NCI-H82 (cell line): Measurements from ENCODE around the gene BCR.
"Not testable (repeated sequence)": the region's sequence is repeated elsewhere in the genome, so short reads cannot be mapped to it uniquely, and the experiment has no call there.

Experiments
- DNase-seq: peaks from one replicate; lab custom pipeline; 2025; lab: John Stamatoyannopoulos, UW

BCR gene

GRCh38 chr22:23180301-23180892 is at the start of gene BCR:
Gene BCR (plus strand): TSS chr22:23180509. CDS start chr22:23180961, 452 bp downstream.
- peak; percentile 74 for DNase-seq

- DNase-seq: no peak
Measured at GRCh38 chr22:23130697-23131096, 49.6 kb upstream of the BCR start.

- no peak for DNase-seq
Measured at GRCh38 chr22:23131931-23132330, 48.4 kb upstream of the BCR start.

GRCh38 chr22:23132376-23133091 is 47.8 kb upstream of the BCR start:
- no peak for DNase-seq

GRCh38 chr22:23133922-23134321 is 46.4 kb upstream of the BCR start:
- DNase-seq: no peak

- DNase-seq: not testable (repeated sequence)
Measured at GRCh38 chr22:23136991-23137390, 43.3 kb upstream of the BCR start.

GRCh38 chr22:23137468-23137867 is 42.8 kb upstream of the BCR start:
- DNase-seq: no peak

GRCh38 chr22:23137905-23138561 is 42.3 kb upstream of the BCR start:
- DNase-seq: no peak

GRCh38 chr22:23138584-23139435 is 41.5 kb upstream of the BCR start:
- no peak for DNase-seq

- no peak for DNase-seq
Measured at GRCh38 chr22:23140385-23140784, 39.9 kb upstream of the BCR start.

- no peak for DNase-seq
Measured at GRCh38 chr22:23142546-23143105, 37.7 kb upstream of the BCR start.

- no peak for DNase-seq
Measured at GRCh38 chr22:23143119-23143518, 37.2 kb upstream of the BCR start.

- no peak for DNase-seq
Measured at GRCh38 chr22:23144432-23144831, 35.9 kb upstream of the BCR start.

GRCh38 chr22:23144932-23145877 is 35.1 kb upstream of the BCR start, which contains the start of gene RAB36:
Gene RAB36 (plus strand): TSS chr22:23145477. CDS start chr22:23146617, 1,140 bp downstream.
- peak; percentile 92 for DNase-seq

- no peak for DNase-seq
Measured at GRCh38 chr22:23145878-23146470, 34.3 kb upstream of the BCR start.

GRCh38 chr22:23146478-23147205 is 33.7 kb upstream of the BCR start:
- DNase-seq: no peak

- DNase-seq: no peak
Measured at GRCh38 chr22:23147617-23148387, 32.5 kb upstream of the BCR start.

GRCh38 chr22:23149743-23150238 is 30.5 kb upstream of the BCR start:
- peak; percentile 88 for DNase-seq

- no peak for DNase-seq
Measured at GRCh38 chr22:23150762-23151161, 29.5 kb upstream of the BCR start.
